Measurements from ENCODE around the gene FAM149B1. TPM values are rescaled to one million over a fixed set of nuclear protein-coding genes. Genes with fewer than 3 reads are reported as not detected.

Gene FAM149B1
- total RNA-seq, 1 experiment from 2014 or later, result 39.1 TPM

DNA sequence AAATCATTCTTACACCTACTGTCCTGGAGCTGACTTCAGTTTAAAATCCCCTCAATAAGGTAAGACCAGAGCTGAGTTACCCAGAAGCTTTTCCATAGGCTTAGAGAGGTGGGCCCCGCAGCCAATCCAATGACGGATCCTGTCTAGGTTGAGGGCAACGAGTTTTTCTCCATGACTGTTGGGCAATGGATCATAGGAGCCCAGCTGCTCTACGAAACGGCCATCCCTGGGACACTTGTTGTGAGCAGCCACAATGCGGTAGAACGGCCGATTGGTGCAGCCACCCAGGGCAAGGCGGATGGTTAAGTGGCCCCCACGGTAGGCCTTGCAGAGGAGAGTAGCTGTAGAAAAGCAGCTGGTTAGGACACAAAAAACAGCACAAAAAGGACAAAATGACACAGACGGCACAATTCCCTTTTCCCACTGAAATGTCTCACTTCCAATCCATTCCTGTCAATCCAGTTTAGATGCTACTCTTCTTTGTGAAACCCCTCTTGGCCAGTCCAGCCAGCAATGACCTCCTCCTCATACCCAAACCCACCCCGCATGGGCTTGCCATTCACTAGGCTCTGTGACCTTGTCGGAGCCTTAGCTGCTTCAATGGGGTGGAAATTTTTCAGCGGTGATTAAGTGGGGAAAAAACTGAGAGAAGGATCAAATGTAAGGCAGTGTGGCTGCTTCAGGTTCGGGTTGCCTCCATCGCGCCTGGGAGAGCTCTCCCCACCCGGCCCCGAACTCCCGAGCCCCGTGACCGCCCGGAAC, 83.9 kb downstream of the FAM149B1 start:
- CTCF ChIA-PET, result interaction anchor here (1.5 kb wide), 1 partner anchor 83 kb away, joined by 3 read pairs; no protein-coding TSS in a partner anchor
- no peaks in the 10 kb centered on the region for H3K27me3 ChIP-seq (ENCODE audit: low read length)
- H3K9me2 ChIP-seq (replicated peaks; ENCODE audit: low read length), result no peaks in the 10 kb centered on the region
- peak overlapping the region; percentile 91 for H3K4me2 ChIP-seq (ENCODE audit: low read length)
- peak overlapping the region; percentile 76 for H2AFZ ChIP-seq (ENCODE audit: low read length)
- ATAC-seq (peak; percentile 59; the same call in 1 of the 2 replicates), DNase-seq (peak; percentile 49)
- H4K20me1 ChIP-seq (ENCODE audit: low read length), result no peaks in the 10 kb centered on the region
- TF ChIP-seq EZH2phosphoT487 (IDR thresholded peaks at IDR 0.05; ENCODE audit: borderline replicate concordance, low read length) (no peak), EZH2 (IDR thresholded peaks at IDR 0.05; ENCODE audit: low read length, unreplicated experiment) (no peak)
- TF ChIP-seq, protein P1, sequence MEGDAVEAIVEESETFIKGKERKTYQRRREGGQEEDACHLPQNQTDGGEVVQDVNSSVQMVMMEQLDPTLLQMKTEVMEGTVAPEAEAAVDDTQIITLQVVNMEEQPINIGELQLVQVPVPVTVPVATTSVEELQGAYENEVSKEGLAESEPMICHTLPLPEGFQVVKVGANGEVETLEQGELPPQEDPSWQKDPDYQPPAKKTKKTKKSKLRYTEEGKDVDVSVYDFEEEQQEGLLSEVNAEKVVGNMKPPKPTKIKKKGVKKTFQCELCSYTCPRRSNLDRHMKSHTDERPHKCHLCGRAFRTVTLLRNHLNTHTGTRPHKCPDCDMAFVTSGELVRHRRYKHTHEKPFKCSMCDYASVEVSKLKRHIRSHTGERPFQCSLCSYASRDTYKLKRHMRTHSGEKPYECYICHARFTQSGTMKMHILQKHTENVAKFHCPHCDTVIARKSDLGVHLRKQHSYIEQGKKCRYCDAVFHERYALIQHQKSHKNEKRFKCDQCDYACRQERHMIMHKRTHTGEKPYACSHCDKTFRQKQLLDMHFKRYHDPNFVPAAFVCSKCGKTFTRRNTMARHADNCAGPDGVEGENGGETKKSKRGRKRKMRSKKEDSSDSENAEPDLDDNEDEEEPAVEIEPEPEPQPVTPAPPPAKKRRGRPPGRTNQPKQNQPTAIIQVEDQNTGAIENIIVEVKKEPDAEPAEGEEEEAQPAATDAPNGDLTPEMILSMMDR (conservative IDR thresholded peaks at IDR 0.05; ENCODE audit: low read depth, low read length), result no peak
- H3K9me3 ChIP-seq (ENCODE audit: low read length), result no peaks in the 10 kb centered on the region
- H3K79me2 ChIP-seq (ENCODE audit: low read length), result peaks cover 71% of the 10 kb centered on the region
- POLR2A ChIA-PET (ENCODE audit: unreplicated experiment), result interaction anchor here (0.6 to 1.0 kb wide), 8 partner anchors 10 to 415 kb away, joined by 3 to 12 read pairs (median 4); partner anchors contain the start of gene P4HA1
- H3F3A ChIP-seq (ENCODE audit: low read length, unreplicated experiment), result peaks cover 12% of the 10 kb centered on the region
- intact Hi-C loops (cut with micrococcal nuclease), result loop anchor here (1.0 kb wide), 1 partner anchor 161 kb away; no protein-coding TSS in a partner anchor
- H3K4me3 ChIP-seq (ENCODE audit: low read length), result peak overlapping the region; percentile 76
- H3K36me3 ChIP-seq (ENCODE audit: low read depth, low read length), result peaks cover 25% of the 10 kb centered on the region
- BruUV-seq (replicated peaks), result TSS peak; percentile 72
- H3K9ac ChIP-seq (ENCODE audit: low read length), result peak overlapping the region; percentile 90
- H3K4me1 ChIP-seq (ENCODE audit: insufficient read depth, low read length), result peaks cover 41% of the 10 kb centered on the region
- H3K27ac ChIP-seq (ENCODE audit: low read length), result peak overlapping the region; percentile 80

DNA sequence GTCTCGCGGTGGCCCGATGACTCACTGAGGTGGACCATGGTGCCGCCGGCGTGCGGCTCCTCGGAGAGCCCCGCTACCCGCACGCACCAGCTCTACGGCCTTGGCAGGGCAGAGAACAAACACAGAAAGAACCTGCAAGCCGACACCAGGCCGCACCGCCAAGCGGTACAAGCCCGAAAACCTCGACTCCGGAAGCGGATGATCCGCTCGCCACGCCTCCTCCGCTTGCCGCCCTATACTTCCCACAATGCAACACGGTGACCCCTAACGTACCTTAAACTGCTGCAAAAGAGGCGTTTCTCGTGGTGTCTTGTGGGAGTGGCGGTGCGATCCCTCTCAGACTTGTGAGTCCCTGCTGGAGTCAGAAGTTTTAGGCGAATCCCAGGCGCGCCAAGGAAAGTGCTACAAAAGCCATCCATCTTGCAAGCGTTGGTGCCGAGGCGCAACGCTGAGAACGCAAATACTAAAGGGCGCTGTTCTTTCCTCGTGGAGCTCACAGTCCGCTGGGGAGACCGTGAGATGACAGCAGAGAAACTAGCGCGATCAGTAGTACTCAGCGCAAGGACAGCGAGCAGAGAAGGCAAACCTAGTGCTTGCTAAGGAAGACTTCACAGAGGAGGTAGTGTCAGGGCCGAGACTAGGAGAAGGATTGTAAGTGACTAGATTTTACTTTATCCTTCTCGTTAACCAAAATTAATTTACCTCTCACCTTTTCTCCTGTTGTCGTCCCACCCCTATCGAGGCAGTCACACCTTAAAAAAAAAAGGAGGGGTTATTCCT, 84.7 kb downstream of the FAM149B1 start, which contains the start of gene MRPS16:
TSS of gene MRPS16 (minus strand) at position 200 of the 780 bp plus-strand sequence. CDS start at position 38, 162 bp downstream.
- Histone ChIP-seq H3K9me3 (ENCODE audit: low read length) (no peaks in the 10 kb centered on the region), H2AFZ (ENCODE audit: low read length) (peak within 1 kb of the TSS; percentile 76), H3F3A (ENCODE audit: low read length, unreplicated experiment) (peaks cover 10% of the 10 kb centered on the region), H3K9me2 (replicated peaks; ENCODE audit: low read length) (no peaks in the 10 kb centered on the region), H3K9ac (ENCODE audit: low read length) (peak within 1 kb of the TSS; percentile 90), H3K4me2 (ENCODE audit: low read length) (peak within 1 kb of the TSS; percentile 91), H3K79me2 (ENCODE audit: low read length) (peaks cover 69% of the 10 kb centered on the region), H3K4me3 (ENCODE audit: low read length) (peak within 1 kb of the TSS; percentile 76), H3K27me3 (ENCODE audit: low read length) (no peaks in the 10 kb centered on the region), H3K27ac (ENCODE audit: low read length) (peak within 1 kb of the TSS; percentile 80), H4K20me1 (ENCODE audit: low read length) (no peaks in the 10 kb centered on the region), H3K4me1 (ENCODE audit: insufficient read depth, low read length) (peaks cover 37% of the 10 kb centered on the region), H3K36me3 (ENCODE audit: low read depth, low read length) (peaks cover 24% of the 10 kb centered on the region)
- TF ChIP-seq, protein P1 (conservative IDR thresholded peaks at IDR 0.05; ENCODE audit: low read depth, low read length), result no peak
- TSS peak; percentile 82 for BruUV-seq (replicated peaks)
- intact Hi-C loops (cut with micrococcal nuclease), result loop anchor here (1.0 kb wide), 1 partner anchor 161 kb away; no protein-coding TSS in a partner anchor
- peak; percentile 100 for DNase-seq
- ChIA-PET CTCF (interaction anchor here (0.6 to 1.5 kb wide), 5 partner anchors 10 to 84 kb away, joined by 3 to 4 read pairs (median 3); no protein-coding TSS in a partner anchor), POLR2A (ENCODE audit: unreplicated experiment) (interaction anchor here (0.6 to 1.6 kb wide), 8 partner anchors 11 to 415 kb away, joined by 3 to 12 read pairs (median 4); partner anchors contain the start of genes ECD, FAM149B1 and P4HA1)
- peak; percentile 86 for ATAC-seq

Measured in PC-3 (cell line).